Epithelial cell of esophagus (primary cell): ENCODE results near the gene CNDP2.
"Not testable (repeated sequence)": the region's sequence is repeated elsewhere in the genome, so short reads cannot be mapped to it uniquely, and the experiment has no call there.

Source experiments
- DNase-seq: peaks from one replicate; pipeline ENCODE4 v3.0.0; 2010; ENCODE audit warnings: low read depth
- H3K4me3 ChIP-seq: 2 replicates; pipeline ENCODE4 v1.5.1; 2011; ENCODE audit warnings: mild to moderate bottlenecking, low read length, control low read depth
- CTCF ChIP-seq: IDR thresholded peaks from 2 replicates; pipeline ENCODE4 v1.5.1; 2011; ENCODE audit warnings: low read depth, mild to moderate bottlenecking, low read length, control low read depth, inconsistent platforms; ENCODE audit not compliant: insufficient read depth; ENCODE audit errors: missing control alignments

Gene CNDP2

GRCh38 chr18:74499633-74500032 lies 3.5 kb downstream of the CNDP2 start:
- no peak for TF ChIP-seq CTCF
- H3K4me3 ChIP-seq, result peak overlapping the region; percentile 53
- peak; percentile 82 for DNase-seq

- TF ChIP-seq CTCF, result no peak
- H3K4me3 ChIP-seq, result peak overlapping the region; percentile 53
- DNase-seq, result no peak
Observed at GRCh38 chr18:74500372-74500771, 4.2 kb downstream of the CNDP2 start.

DNA sequence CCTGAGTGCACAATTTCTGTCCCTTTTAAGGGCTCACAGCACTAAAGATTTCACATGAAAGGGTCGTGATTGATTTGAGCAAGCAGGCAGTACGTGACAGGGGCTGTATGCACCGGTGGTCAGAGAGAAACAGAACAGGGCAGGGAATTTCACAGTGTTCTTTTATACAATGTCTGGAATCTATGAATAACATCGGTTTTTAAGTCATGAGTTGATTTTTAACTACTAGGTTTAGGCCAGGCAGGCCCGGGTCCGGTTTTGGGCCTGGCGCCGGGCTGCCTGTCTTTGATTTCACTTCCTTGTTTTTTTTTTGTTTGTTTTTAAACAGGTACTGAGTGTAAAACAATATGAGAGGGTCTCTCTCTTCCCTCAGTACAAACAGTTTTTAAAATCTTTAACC lies 4.6 kb downstream of the CNDP2 start:
- not testable (repeated sequence) for DNase-seq
- peak overlapping the region; percentile 53 for H3K4me3 ChIP-seq

GRCh38 chr18:74501386-74501785 lies 5.2 kb downstream of the CNDP2 start:
- DNase-seq, result peak; percentile 91
- TF ChIP-seq CTCF, result no peak
- peak overlapping the region; percentile 53 for H3K4me3 ChIP-seq

GRCh38 chr18:74503137-74503536 lies 7.0 kb downstream of the CNDP2 start:
- TF ChIP-seq CTCF, result no peak

GRCh38 chr18:74505776-74506175 lies 9.6 kb downstream of the CNDP2 start:
- DNase-seq, result no peak
- no peak overlapping the region for H3K4me3 ChIP-seq
- no peak for TF ChIP-seq CTCF

More at GRCh38 chr18:74503137-74503536, 7.0 kb downstream of the CNDP2 start:
- H3K4me3 ChIP-seq, result no peak overlapping the region
- no peak for DNase-seq

- no peak for DNase-seq
- TF ChIP-seq CTCF, result no peak
- H3K4me3 ChIP-seq, result no peak overlapping the region
Observed at GRCh38 chr18:74506448-74507084, 10.4 kb downstream of the CNDP2 start.
